SK-MEL-5 (cell line): ENCODE measurements around the gene RPP40. TPM values are rescaled to one million over a fixed set of nuclear protein-coding genes. Genes with fewer than 3 reads are reported as not detected.
"Not testable (repeated sequence)": the region's sequence is repeated elsewhere in the genome, so short reads cannot be mapped to it uniquely, and the experiment has no call there.

ENCODE experiments used
- DNase-seq: peaks from one replicate; pipeline ENCODE4 v3.0.0-alpha.2; 2016; ENCODE audit warnings: low read depth, low spot score
- in situ Hi-C: cut with HindIII; loops from 2 replicates; pipeline ENCODE4 v1.10.0; 2016; ENCODE audit warnings: low sequenced_read_pairs, high pct_unique_total_duplicates, low pct_unique_long_range_greater_than_20kb
- total RNA-seq: library from RNA; depleted of rRNA; stranded (reverse); fragments of >200 nt; shearing (Covaris generic); gene quantifications from 2 replicates; pipeline ENCODE4 v1.2.3, GENCODE V29; 2014

Gene RPP40
- total RNA-seq, 1 experiment from 2014 or later, result 43.1 TPM

DNA sequence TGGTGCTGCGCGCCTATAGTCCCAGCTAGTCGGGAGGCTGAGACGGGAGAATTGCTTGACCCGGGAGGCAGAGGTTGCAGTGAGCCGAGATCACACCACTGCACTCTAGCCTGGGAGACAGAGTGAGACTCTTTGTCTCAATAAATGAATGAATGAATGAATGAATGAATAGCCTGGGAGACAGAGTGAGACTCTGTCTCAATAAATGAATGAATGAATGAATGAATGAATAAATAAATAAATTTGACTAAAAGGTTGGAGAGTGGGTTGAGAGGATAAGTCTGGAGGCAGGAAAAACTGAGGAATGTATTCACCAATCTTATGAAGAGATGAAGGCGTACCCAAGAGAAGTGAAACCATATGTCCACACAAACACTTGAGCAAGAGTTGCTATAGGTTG is 24.5 kb upstream of the RPP40 start:
- in situ Hi-C loops, result no loop called here
- no peak for DNase-seq

DNA sequence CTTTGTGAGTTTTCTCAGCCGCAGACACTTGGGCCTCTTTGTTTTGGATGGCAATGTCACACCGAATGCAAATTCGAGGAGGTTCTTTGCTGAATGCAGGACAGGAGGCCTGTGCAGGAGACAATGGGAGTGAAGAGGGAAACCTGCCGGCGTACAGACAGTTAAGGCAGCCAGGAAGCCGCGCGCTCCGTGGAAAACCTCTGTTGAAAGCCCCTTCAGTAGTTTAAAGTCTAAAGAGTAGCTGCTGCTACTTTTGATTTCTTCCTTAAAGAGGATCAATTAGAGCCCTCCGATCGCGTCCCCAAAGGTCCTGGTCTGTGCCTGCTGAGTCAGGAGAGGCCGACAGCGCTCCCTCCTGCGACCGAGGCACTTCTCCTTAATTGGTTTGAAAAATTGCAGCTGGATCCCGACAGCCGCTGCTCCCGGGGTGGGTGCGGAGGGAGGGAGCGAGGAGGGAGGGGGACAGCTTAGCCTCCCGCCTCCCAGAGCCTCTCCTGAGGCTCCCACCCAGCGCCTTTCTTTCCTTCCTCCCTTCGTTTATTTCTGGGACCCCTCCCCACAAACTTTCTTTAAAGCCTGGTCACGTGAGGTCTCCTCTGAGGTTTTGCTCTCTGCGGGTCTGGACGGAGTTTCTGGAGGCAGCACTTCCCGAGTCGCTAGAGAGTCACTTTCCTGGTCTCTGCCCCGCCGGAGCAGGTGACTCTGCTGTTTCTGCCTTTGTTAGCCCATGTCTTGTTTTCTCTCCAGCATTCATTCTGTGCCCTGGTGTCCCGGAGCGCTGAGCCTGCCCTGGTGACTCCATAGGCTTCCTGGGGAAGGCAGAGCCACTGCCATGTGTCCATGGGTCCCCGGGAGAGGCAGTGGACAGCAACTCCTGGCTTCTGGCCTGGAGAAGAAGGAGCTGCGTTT is 22.3 kb upstream of the RPP40 start:
- no peak for DNase-seq
- in situ Hi-C loops, result no loop called here

- in situ Hi-C loops, result no loop called here
- DNase-seq, result no peak
Observed at GRCh38 chr6:5023923-5024322, 20.1 kb upstream of the RPP40 start.

DNA sequence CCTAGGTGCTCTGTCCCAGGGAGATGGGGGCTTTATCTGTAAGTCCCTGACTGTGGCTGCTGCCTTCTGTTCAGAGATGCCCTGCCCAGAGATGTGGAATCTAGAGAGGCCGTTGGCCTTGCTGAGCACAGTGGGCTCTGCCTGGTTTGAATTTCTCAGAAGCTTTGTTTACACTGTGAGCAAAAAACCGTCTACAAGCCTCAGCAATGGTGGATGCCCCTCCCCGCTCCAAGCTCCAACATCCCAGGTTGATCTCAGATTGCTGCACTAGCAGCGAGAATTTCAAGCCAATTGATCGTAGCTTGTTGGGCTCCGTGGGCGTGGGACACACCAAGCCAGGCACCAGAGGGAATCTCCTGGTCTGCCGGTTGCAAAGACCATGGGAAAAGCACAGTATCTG is 16.3 kb upstream of the RPP40 start:
- in situ Hi-C loops, result no loop called here

GRCh38 chr6:5014072-5014561 is 10.3 kb upstream of the RPP40 start:
- in situ Hi-C loops, result no loop called here

More for the DNA sequence above, 16.3 kb upstream of the RPP40 start:
- no peak for DNase-seq

DNA sequence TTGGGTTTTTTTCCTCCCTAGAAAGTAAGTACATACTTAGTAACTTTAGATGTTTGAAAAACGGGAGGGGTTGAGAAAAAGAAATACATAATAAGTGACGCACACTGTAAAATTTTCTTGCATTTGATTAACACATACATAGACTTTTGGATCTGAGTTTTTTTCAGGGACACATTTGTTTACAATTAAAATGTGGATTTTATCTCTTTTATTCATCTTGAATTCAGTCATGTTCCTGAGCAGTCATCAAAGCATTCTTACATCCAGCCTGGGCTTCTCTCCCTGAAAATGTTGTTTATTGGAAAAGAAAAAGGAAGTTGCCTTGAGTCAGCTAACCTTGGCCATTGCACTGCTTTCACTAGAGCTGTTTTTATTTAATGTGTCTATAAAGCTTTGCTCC is 8.7 kb upstream of the RPP40 start:
- in situ Hi-C loops, result no loop called here
- no peak for DNase-seq

More at GRCh38 chr6:5014072-5014561, 10.3 kb upstream of the RPP40 start:
- DNase-seq, result no peak

GRCh38 chr6:5011346-5011745 is 7.5 kb upstream of the RPP40 start:
- in situ Hi-C loops, result no loop called here
- DNase-seq, result no peak

DNA sequence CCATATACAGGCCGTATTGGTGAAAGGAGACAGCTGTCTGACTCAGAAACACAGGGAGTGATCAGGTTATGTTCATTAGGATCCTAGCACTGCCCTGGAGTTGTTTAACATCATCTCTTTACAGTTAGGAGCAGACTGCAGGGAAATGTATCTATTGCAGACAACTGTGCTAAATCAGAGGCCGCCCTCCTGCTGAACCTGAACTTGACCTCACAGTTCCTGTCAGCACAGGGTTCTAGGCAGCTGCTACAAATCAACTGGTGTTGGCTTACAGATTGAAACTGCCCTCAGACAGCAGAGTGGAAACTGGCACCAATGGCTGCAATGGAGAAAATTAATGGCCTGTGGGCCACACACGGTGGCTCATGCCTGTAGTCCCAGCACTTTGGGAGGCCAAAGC is 3.7 kb upstream of the RPP40 start:
- in situ Hi-C loops, result no loop called here
- no peak for DNase-seq

GRCh38 chr6:5006222-5006621 is 2.4 kb upstream of the RPP40 start:
- DNase-seq, result no peak
- in situ Hi-C loops, result no loop called here

DNA sequence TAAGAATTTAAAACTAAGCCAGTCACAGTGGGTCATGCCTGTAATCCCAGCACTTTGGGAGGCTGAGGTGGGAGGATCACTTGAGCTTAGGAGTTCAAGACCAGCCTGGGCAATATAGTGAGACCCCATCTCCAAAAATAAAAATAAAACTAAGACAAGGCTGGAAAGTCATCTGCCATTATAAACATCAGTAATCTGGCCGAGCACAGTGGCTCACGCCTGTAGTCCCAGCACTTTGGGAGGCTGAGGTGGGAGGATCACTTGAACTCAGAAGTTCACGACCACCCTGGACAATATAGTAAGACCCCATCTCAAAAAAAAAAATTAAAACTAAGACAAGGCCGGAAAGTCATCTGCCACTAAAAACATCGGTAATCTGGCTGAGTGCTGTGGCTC is 1.2 kb upstream of the RPP40 start:
- DNase-seq, in situ Hi-C loops: not testable (repeated sequence)

- in situ Hi-C loops, result no loop called here
- no peak for DNase-seq
Observed at GRCh38 chr6:5004373-5005037, 668 bp upstream of the RPP40 start.

DNA sequence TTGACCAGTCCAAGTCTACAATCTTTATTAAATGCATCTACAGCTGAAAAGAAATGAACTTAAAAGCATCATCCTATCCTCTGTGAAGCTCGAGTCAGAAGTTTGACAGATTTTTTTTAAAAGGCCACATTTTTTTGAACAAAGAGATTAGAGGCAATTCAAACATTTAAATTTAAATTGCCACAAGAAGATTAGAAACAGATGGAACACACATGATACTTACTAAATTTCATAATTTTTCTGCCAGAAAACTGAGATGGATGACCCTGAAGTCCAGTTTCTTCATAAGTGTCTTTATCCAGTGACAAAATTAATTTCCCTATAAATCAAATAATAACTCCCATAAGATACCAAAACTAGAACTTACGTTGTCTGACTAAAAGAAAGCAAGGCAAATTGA is 4.3 kb downstream of the RPP40 start:
- in situ Hi-C loops, result no loop called here
- no peak for DNase-seq

DNA sequence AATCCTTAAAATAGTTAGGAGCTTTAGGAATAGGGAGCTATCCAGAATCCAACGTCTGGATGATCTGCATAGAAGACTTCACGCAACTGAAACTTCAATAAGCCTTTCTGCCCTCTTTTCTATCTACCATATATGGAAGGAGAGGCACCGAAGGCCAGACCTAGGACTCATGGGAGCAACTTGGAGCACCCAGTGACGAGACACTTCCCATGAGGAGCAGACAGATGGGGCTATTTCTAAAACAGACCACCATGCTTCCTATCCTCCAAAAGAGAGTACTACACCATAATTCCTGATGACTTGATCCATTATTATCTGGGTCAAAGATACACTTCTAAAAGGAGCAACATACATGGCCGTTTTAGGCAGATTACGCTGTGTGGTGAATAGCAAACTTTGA is 6.0 kb downstream of the RPP40 start:
- in situ Hi-C loops, result no loop called here
- no peak for DNase-seq

GRCh38 chr6:4994741-4995140 is 9.1 kb downstream of the RPP40 start:
- in situ Hi-C loops, result no loop called here
- DNase-seq, result no peak

- in situ Hi-C loops, result no loop called here
- DNase-seq, result no peak
Observed at GRCh38 chr6:4987432-4987831, 16.4 kb downstream of the RPP40 start.

DNA sequence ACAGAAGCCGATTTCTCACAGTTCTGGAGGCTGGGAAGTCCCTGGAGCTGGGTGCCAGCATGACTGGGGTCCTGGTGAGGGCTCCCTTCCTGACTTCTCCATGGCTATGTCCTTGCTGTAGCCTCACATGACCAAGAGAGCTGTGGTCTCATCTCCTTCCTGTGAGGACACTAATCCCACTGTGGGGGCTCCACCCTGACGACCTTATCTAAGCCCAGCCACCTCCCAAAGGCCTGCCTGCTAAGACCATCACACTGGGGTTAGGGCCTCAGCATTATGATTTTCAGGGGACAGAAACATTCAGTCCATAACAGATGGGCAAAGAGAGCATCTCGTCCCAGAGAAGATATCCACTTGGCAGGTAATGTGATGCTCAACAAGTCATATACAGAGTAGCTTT is 16.8 kb downstream of the RPP40 start:
- no peak for DNase-seq
- in situ Hi-C loops, result no loop called here

- in situ Hi-C loops, result no loop called here
- DNase-seq, result no peak
Observed at GRCh38 chr6:4983322-4983721, 20.5 kb downstream of the RPP40 start.

DNA sequence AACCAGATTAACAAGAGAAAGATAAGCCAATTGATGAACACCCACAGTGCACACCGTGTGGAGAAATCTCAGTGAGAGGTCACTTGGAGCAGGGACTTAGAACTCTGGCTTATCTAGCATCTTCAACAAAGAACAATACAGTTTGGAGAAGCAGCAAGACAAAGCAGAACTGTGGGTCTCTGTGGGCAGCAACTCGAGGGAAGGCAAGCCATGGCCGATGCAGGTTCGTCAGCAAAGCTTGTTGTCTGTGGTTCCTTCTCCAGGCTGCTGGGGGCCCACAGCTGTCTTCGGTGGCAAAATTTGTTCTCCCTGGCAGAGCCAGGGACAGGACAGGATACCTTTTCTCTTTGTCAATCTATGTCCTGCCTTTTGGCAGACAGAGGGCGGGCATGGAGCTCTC is 22.1 kb downstream of the RPP40 start:
- in situ Hi-C loops, result no loop called here

DNA sequence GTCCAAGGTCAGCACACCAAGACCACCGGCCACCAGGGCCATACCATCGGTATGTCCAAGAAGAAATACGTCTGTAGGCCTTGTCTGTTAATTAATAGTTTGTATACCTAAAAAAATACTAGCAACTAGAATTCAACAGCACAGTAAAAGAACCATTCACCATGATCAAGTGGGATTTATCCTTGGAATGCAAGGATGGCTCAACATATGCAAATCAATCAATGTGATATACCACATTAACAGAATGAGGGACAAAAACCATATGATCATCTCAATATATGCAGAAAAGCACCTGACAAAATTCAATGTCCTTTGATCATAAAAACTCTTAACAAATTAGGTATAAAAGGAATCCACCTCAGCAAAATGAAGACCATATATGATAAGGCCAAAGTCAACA is 24.4 kb downstream of the RPP40 start:
- DNase-seq, result no peak
- in situ Hi-C loops, result no loop called here

More for the DNA sequence above, 22.1 kb downstream of the RPP40 start:
- no peak for DNase-seq
